HCT116 (cell line): ENCODE measurements around the gene RNF126. TPM values are rescaled to one million over a fixed set of nuclear protein-coding genes. Genes with fewer than 3 reads are reported as not detected.

Experiments
- ATAC-seq: fragments of 200-7000 bp; cut with Tn5 transposase; 2 replicates; pipeline ENCODE4 v1.9.1; 2020; ENCODE audit warnings: mild to moderate bottlenecking, moderate library complexity
- BruUV-seq: library from RNA; stranded (reverse); fragments of 400-500 nt; replicated peaks from 2 replicates; lab custom pipeline; 2021; lab: Mats Ljungman, UMichigan
- CTCF ChIA-PET: fragments of 300-600 bp; sonication (Branson Sonifier 250); formaldehyde crosslinking; loops from one replicate; lab custom pipeline; 2021; ENCODE audit warnings: antibody characterized with exemption; lab: Charles Lee
- POLR2A ChIA-PET: fragments of 300-600, 350-600 bp; sonication (Branson Sonifier 250); formaldehyde crosslinking; loops from one replicate; lab custom pipeline; 2021; ENCODE audit warnings: antibody characterized with exemption; lab: Charles Lee
- RAD21 ChIA-PET, 2 experiments: fragments of 300-600 bp; sonication (Branson Sonifier 250); formaldehyde crosslinking; loops; one replicate each; lab custom pipeline; 2023; ENCODE audit warnings: low total read pairs in 2 of 2; ENCODE audit not compliant: uncharacterized antibody in 2 of 2, unreplicated experiment in 2 of 2, low non-redundant PET in 1 of 2; lab: Charles Lee
- DNase-seq: peaks from one replicate; pipeline ENCODE4 v3.0.0-alpha.2; 2010; ENCODE audit warnings: low read depth, low spot score
- H2AFZ ChIP-seq: fragments of 200-600 bp; shearing (Covaris generic), sonication (generic); 2 replicates; pipeline ENCODE4 v1.6.1; 2017; ENCODE audit warnings: low read depth, mixed run types, mixed read lengths, antibody characterized with exemption, low read length; ENCODE audit not compliant: poor library complexity, severe bottlenecking
- H3K27ac ChIP-seq: 2 replicates; pipeline ENCODE4 v1.5.1; 2012; ENCODE audit warnings: low read depth, low read length
- H3K27me3 ChIP-seq: fragments of 200-600 bp; sonication (generic); 2 replicates; pipeline ENCODE4 v1.6.1; 2016; ENCODE audit warnings: mixed run types, low read length, mixed read lengths; ENCODE audit not compliant: insufficient read depth
- H3K36me3 ChIP-seq, 2 experiments: fragments of 200-500 bp in 1 of 2; fragments of 200-600 bp in 1 of 2; sonication (Bioruptor generic) in 1 of 2; sonication (generic) in 1 of 2; 2 replicates each; pipeline versions ENCODE4 v1.5.1 to v1.6.1; 2014 to 2016; ENCODE audit warnings: low read length in 2 of 2, inconsistent platforms in 1 of 2, mixed read lengths in 1 of 2, mixed run types in 1 of 2; ENCODE audit not compliant: insufficient read depth in 2 of 2, control insufficient read depth in 1 of 2
- H3K4me1 ChIP-seq, 2 experiments: fragments of 200-600 bp in 1 of 2; sonication (generic) in 1 of 2; 2 replicates each; pipeline versions ENCODE4 v1.5.1 to v1.6.1; 2012 to 2017; ENCODE audit warnings: low read length in 2 of 2, inconsistent platforms in 1 of 2, mild to moderate bottlenecking in 1 of 2, mixed read lengths in 1 of 2, mixed run types in 1 of 2, moderate library complexity in 1 of 2; ENCODE audit not compliant: insufficient read depth in 2 of 2, control insufficient read depth in 1 of 2
- H3K4me2 ChIP-seq: fragments of 200-600 bp; sonication (generic); 2 replicates; pipeline ENCODE4 v1.6.1; 2017; ENCODE audit warnings: mixed run types, low read length, mixed read lengths
- H3K4me3 ChIP-seq, 2 experiments: fragments of 200-600 bp in 1 of 2; sonication (generic) in 1 of 2; replicated peaks in 1 of 2; 2 replicates each; pipeline ENCODE4 v1.5.1; 2011 to 2016; ENCODE audit warnings: low read length in 2 of 2, control low read depth in 1 of 2, low read depth in 1 of 2, mild to moderate bottlenecking in 1 of 2, mixed read lengths in 1 of 2, mixed run types in 1 of 2
- H3K79me2 ChIP-seq: fragments of 200-600 bp; sonication (generic); 2 replicates; pipeline ENCODE4 v1.6.1; 2017; ENCODE audit warnings: mild to moderate bottlenecking, mixed run types, low read length, moderate library complexity, mixed read lengths; ENCODE audit not compliant: insufficient read depth
- H3K9ac ChIP-seq: fragments of 200-600 bp; sonication (generic); 2 replicates; pipeline ENCODE4 v1.6.1; 2016; ENCODE audit warnings: low read length, mixed read lengths
- H3K9me2 ChIP-seq: fragments of 200-600 bp; sonication (generic), shearing (Covaris generic); 2 replicates; pipeline ENCODE4 v1.6.1; 2017; ENCODE audit warnings: mixed run types, mild to moderate bottlenecking, moderate library complexity; ENCODE audit not compliant: insufficient read depth
- H3K9me3 ChIP-seq, 2 experiments: fragments of 200-500 bp in 1 of 2; fragments of 200-600 bp in 1 of 2; sonication (Bioruptor generic) in 1 of 2; sonication (generic) in 1 of 2; 2 replicates each; pipeline ENCODE4 v1.6.1; 2014 to 2017; ENCODE audit warnings: low read length in 2 of 2, mixed read lengths in 2 of 2, inconsistent platforms in 1 of 2, low read depth in 1 of 2, mild to moderate bottlenecking in 1 of 2, mixed run types in 1 of 2, moderate library complexity in 1 of 2; ENCODE audit not compliant: control insufficient read depth in 1 of 2, insufficient read depth in 1 of 2
- H4K20me1 ChIP-seq: fragments of 200-600 bp; sonication (generic), shearing (Covaris generic); 2 replicates; pipeline ENCODE4 v1.6.1; 2017; ENCODE audit warnings: mixed run types, mild to moderate bottlenecking, moderate library complexity; ENCODE audit not compliant: insufficient read depth
- CEBPB ChIP-seq: IDR thresholded peaks from 2 replicates; pipeline ENCODE4 v1.6.1; 2012; ENCODE audit warnings: low read depth
- EGR1 ChIP-seq: IDR thresholded peaks from 2 replicates; pipeline ENCODE4 v1.6.1; 2012; ENCODE audit warnings: low read depth
- ELF1 ChIP-seq: IDR thresholded peaks from 2 replicates; pipeline ENCODE4 v1.6.1; 2012; ENCODE audit warnings: low read depth, borderline replicate concordance
- EZH2phosphoT487 ChIP-seq: fragments of 200-600 bp; IDR thresholded peaks from 2 replicates; pipeline ENCODE4 v1.6.1; 2018; ENCODE audit warnings: antibody characterized with exemption, borderline replicate concordance
- FOSL1 ChIP-seq: IDR thresholded peaks from 2 replicates; pipeline ENCODE4 v1.6.1; 2012; ENCODE audit warnings: low read depth
- JUND ChIP-seq: IDR thresholded peaks from 2 replicates; pipeline ENCODE4 v1.6.1; 2012
- POLR2A ChIP-seq: IDR thresholded peaks from 2 replicates; pipeline ENCODE4 v1.7.0; 2011; ENCODE audit warnings: borderline replicate concordance; ENCODE audit not compliant: insufficient read depth, insufficient read length; ENCODE audit errors: extremely low read depth
- POLR2AphosphoS5 ChIP-seq: IDR thresholded peaks from 2 replicates; pipeline ENCODE4 v1.6.1; 2011; ENCODE audit warnings: mild to moderate bottlenecking, low read depth, low read length, moderate library complexity
- RAD21 ChIP-seq: IDR thresholded peaks from 2 replicates; pipeline ENCODE4 v1.6.1; 2012; ENCODE audit warnings: low read depth, mild to moderate bottlenecking
- SIN3A ChIP-seq: IDR thresholded peaks from 2 replicates; pipeline ENCODE4 v1.6.1; 2012; ENCODE audit warnings: low read depth
- YY1 ChIP-seq: IDR thresholded peaks from 2 replicates; pipeline ENCODE4 v1.6.1; 2011; ENCODE audit warnings: low read length, low read depth, moderate library complexity, mild to moderate bottlenecking; ENCODE audit not compliant: insufficient replicate concordance; ENCODE audit errors: extremely low read depth
- ZBTB33 ChIP-seq: IDR thresholded peaks from 2 replicates; pipeline ENCODE4 v1.6.1; 2011; ENCODE audit warnings: mild to moderate bottlenecking, low read length, moderate library complexity; ENCODE audit not compliant: insufficient replicate concordance; ENCODE audit errors: extremely low read depth
- ZFX ChIP-seq: fragments of 450-650 bp; IDR thresholded peaks from 2 replicates; pipeline ENCODE4 v1.6.1; 2017
- ZNF274 ChIP-seq: fragments of 200-500 bp; sonication (Bioruptor generic); IDR thresholded peaks from 2 replicates; pipeline ENCODE4 v1.6.1; 2014; ENCODE audit warnings: mild to moderate bottlenecking, low read depth, low read length, inconsistent platforms
- intact Hi-C: fragments of 100-400 bp; cut with micrococcal nuclease; formaldehyde crosslinking; loops from 2 replicates; pipeline ENCODE4 v1.10.0; 2022
- total RNA-seq: library from RNA; stranded (reverse); gene quantifications from one replicate; pipeline ENCODE4 v1.2.1, GENCODE V29; 2021; ENCODE audit not compliant: unreplicated experiment
- TF ChIP-seq, protein P1 (sequence below): IDR thresholded peaks from 2 replicates; pipeline ENCODE4 v1.6.1; 2012
- TF ChIP-seq, protein P2 (sequence below): IDR thresholded peaks from 2 replicates; pipeline ENCODE4 v1.6.1; 2012; ENCODE audit warnings: low read depth

RNF126 gene
- total RNA-seq, 1 experiment from 2014 or later = 93.8 TPM

DNA sequence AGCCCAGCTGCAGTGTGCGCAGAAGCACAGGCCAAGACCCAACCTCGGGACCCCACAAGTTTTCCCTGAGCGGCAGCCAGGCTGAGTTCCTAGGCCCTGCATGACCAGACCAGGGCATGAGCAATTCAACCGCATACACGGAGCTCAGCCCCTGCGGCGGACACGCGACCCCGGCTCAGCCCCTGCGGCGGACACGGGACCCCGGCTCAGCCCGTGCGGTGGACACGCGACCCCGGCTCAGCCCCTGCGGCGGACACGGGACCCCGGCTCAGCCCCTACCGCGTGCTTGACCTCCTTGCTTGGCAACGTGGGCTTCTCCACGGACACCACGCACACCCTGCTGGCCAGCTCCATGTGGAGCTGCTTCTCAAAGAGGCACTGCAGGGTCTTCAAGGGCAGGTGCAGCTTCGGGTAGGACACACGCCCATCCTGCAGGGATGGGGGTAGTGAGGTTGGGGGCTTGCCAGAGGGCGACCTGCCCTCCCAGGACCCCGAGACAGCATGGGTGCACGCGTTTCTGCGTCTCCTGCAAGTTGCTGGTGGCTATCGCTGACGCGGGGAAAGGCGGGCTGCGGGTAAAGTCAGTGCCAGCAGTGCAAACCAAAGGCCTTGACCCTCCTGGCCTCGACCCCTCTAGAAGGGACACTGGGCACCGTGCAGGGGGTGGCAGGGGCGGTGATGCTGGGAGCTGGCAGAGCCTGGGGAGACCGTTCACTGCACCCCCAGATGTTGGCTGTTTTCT is 39.7 kb downstream of the RNF126 start:
- H4K20me1 ChIP-seq = no peaks in the 10 kb centered on the region
- H3K36me3 ChIP-seq = peaks cover 0 to 58% of the 10 kb centered on the region in 2 experiments; a peak in 2 of 4 replicates
- H3K4me2 ChIP-seq = peak overlapping the region; percentile 50; the same call in 1 of the 2 replicates
- no peaks in the 10 kb centered on the region for H3K9me3 ChIP-seq
- peaks cover 12% of the 10 kb centered on the region; the same call in 1 of the 2 replicates for H3K79me2 ChIP-seq
- no peak overlapping the region for H2AFZ ChIP-seq
- no peaks in the 10 kb centered on the region for H3K9me2 ChIP-seq
- H3K4me1 ChIP-seq = peaks cover 4 to 21% of the 10 kb centered on the region in 2 experiments; a peak in 3 of 4 replicates
- no peak for TF ChIP-seq POLR2A
- no peak for TF ChIP-seq ELF1
- no peak for TF ChIP-seq EGR1
- TF ChIP-seq JUND = no peak
- TF ChIP-seq RAD21 = no peak
- TF ChIP-seq, protein P1, sequence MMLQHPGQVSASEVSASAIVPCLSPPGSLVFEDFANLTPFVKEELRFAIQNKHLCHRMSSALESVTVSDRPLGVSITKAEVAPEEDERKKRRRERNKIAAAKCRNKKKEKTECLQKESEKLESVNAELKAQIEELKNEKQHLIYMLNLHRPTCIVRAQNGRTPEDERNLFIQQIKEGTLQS = no peak
- no peak for TF ChIP-seq SIN3A
- no peak for TF ChIP-seq FOSL1
- TF ChIP-seq YY1 = no peak
- TF ChIP-seq CEBPB = no peak
- TF ChIP-seq EZH2phosphoT487 = no peak
- TF ChIP-seq ZNF274 = no peak
- TF ChIP-seq ZBTB33 = no peak
- TF ChIP-seq ZFX = no peak
- TF ChIP-seq, protein P2, sequence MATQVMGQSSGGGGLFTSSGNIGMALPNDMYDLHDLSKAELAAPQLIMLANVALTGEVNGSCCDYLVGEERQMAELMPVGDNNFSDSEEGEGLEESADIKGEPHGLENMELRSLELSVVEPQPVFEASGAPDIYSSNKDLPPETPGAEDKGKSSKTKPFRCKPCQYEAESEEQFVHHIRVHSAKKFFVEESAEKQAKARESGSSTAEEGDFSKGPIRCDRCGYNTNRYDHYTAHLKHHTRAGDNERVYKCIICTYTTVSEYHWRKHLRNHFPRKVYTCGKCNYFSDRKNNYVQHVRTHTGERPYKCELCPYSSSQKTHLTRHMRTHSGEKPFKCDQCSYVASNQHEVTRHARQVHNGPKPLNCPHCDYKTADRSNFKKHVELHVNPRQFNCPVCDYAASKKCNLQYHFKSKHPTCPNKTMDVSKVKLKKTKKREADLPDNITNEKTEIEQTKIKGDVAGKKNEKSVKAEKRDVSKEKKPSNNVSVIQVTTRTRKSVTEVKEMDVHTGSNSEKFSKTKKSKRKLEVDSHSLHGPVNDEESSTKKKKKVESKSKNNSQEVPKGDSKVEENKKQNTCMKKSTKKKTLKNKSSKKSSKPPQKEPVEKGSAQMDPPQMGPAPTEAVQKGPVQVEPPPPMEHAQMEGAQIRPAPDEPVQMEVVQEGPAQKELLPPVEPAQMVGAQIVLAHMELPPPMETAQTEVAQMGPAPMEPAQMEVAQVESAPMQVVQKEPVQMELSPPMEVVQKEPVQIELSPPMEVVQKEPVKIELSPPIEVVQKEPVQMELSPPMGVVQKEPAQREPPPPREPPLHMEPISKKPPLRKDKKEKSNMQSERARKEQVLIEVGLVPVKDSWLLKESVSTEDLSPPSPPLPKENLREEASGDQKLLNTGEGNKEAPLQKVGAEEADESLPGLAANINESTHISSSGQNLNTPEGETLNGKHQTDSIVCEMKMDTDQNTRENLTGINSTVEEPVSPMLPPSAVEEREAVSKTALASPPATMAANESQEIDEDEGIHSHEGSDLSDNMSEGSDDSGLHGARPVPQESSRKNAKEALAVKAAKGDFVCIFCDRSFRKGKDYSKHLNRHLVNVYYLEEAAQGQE = no peak
- TF ChIP-seq POLR2AphosphoS5 = no peak
- intact Hi-C loops = no loop called here
- POLR2A ChIA-PET = no interaction called here
- no peak for DNase-seq
- BruUV-seq = no TSS peak
- CTCF ChIA-PET = no interaction called here
- no peak overlapping the region for H3K9ac ChIP-seq
- no peak overlapping the region for H3K4me3 ChIP-seq
- RAD21 ChIA-PET = no interaction called here
- peak overlapping the region; percentile 53 for H3K27ac ChIP-seq
- no peaks in the 10 kb centered on the region for H3K27me3 ChIP-seq
- no peak for ATAC-seq
